Nephron progenitor cell (in vitro differentiated cells): ENCODE data around the gene SERPINH1.
A peak's percentile ranks its signal among the peaks of the same experiment; 100 is the strongest.

Experiments used
- DNase-seq: peaks from one replicate; pipeline ENCODE4 v3.0.0; 2021
- H3K27ac Mint-ChIP-seq: 2 replicates; pipeline ENCODE4 v1.8.0; 2021; ENCODE audit warnings: mild to moderate bottlenecking, moderate library complexity, mixed read lengths
- H3K27me3 Mint-ChIP-seq: 2 replicates; pipeline ENCODE4 v1.8.0; 2021; ENCODE audit warnings: mild to moderate bottlenecking, low read depth, mixed read lengths; ENCODE audit not compliant: poor library complexity
- H3K36me3 Mint-ChIP-seq: 2 replicates; pipeline ENCODE4 v1.8.0; 2021; ENCODE audit warnings: low read depth, mixed read lengths
- H3K4me1 Mint-ChIP-seq: 2 replicates; pipeline ENCODE4 v1.8.0; 2021; ENCODE audit warnings: mixed read lengths
- H3K4me3 Mint-ChIP-seq: 2 replicates; pipeline ENCODE4 v1.8.0; 2021; ENCODE audit warnings: mild to moderate bottlenecking, moderate library complexity, mixed read lengths
- H3K9me3 Mint-ChIP-seq: 2 replicates; pipeline ENCODE4 v1.8.0; 2021; ENCODE audit warnings: mild to moderate bottlenecking, moderate library complexity, mixed read lengths
- TF ChIP-seq, protein P1 (sequence below): fragments of 200-600 bp; sonication (generic); IDR thresholded peaks from 2 replicates; pipeline ENCODE4 v1.5.0; 2021; ENCODE audit warnings: antibody characterized with exemption

Gene SERPINH1

GRCh38 chr11:75591966-75592365 is 29.9 kb downstream of the SERPINH1 start:
- Mint-ChIP-seq H3K27ac (no peak overlapping the region), H3K9me3 (no peaks in the 10 kb centered on the region), H3K4me1 (peaks cover 37% of the 10 kb centered on the region), H3K27me3 (peaks cover 37% of the 10 kb centered on the region), H3K4me3 (no peak overlapping the region), H3K36me3 (no peaks in the 10 kb centered on the region)
- DNase-seq, result no peak
- TF ChIP-seq, protein P1, sequence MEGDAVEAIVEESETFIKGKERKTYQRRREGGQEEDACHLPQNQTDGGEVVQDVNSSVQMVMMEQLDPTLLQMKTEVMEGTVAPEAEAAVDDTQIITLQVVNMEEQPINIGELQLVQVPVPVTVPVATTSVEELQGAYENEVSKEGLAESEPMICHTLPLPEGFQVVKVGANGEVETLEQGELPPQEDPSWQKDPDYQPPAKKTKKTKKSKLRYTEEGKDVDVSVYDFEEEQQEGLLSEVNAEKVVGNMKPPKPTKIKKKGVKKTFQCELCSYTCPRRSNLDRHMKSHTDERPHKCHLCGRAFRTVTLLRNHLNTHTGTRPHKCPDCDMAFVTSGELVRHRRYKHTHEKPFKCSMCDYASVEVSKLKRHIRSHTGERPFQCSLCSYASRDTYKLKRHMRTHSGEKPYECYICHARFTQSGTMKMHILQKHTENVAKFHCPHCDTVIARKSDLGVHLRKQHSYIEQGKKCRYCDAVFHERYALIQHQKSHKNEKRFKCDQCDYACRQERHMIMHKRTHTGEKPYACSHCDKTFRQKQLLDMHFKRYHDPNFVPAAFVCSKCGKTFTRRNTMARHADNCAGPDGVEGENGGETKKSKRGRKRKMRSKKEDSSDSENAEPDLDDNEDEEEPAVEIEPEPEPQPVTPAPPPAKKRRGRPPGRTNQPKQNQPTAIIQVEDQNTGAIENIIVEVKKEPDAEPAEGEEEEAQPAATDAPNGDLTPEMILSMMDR, result no peak

DNA sequence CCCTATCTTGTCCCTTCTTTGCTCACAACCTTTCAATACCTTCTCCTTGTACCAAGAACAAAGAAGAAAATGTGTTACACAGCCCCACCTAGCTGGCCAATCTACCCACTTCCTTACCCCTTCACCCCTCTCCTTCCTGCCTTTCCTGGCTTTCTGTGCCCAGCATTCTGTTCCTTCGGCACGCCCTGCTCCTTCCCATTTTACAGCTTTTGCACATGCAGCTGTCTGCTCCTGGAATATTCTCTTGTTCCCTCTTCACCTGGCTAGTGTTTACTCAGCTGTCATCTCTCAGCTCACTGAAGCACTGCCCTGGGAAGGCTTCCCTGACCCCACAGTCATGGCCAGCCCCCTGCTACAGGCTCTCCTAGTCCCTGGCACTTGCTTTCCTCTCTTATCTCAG is 30.7 kb downstream of the SERPINH1 start:
- TF ChIP-seq, protein P1, result no peak
- H3K9me3 Mint-ChIP-seq, result no peaks in the 10 kb centered on the region
- no peak overlapping the region for H3K4me3 Mint-ChIP-seq
- H3K36me3 Mint-ChIP-seq, result no peaks in the 10 kb centered on the region
- H3K27ac Mint-ChIP-seq, result peak overlapping the region; percentile 46
- H3K4me1 Mint-ChIP-seq, result peaks cover 42% of the 10 kb centered on the region
- peaks cover 42% of the 10 kb centered on the region for H3K27me3 Mint-ChIP-seq
- no peak for DNase-seq

DNA sequence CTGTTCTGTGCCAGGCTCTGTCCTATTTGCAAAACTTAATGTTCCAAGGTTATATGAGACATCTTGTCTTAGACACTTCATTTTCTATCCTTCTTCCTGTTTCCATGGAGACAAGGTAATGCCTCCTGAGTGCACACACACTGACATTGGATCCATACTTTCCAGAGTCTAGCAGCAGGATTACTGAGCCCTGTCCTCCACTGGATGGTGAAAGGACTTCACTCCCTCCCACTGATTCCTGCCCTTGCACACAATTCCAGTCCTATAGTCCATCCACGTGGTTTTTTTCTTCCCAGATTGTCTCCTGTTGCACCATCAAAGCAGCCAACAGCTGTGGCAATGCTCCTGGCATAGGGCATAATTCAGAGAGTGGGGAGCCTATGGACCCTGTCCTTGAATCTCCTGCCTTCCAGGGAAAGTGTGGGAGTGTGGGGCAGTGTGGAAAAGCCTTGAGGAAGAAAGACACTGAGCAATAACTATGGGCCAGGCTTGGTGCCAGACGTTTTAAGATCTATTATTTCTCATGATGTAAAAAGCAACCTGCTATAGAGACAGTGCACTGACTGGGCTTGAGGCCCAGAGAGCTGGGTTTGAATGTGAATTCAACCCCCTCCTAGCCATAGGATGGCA is 31.3 kb downstream of the SERPINH1 start:
- Mint-ChIP-seq H3K36me3 (no peaks in the 10 kb centered on the region), H3K27ac (no peak overlapping the region), H3K27me3 (peaks cover 44% of the 10 kb centered on the region), H3K4me1 (peaks cover 44% of the 10 kb centered on the region), H3K4me3 (no peak overlapping the region), H3K9me3 (no peaks in the 10 kb centered on the region)
- no peak for DNase-seq
- TF ChIP-seq, protein P1, result no peak

DNA sequence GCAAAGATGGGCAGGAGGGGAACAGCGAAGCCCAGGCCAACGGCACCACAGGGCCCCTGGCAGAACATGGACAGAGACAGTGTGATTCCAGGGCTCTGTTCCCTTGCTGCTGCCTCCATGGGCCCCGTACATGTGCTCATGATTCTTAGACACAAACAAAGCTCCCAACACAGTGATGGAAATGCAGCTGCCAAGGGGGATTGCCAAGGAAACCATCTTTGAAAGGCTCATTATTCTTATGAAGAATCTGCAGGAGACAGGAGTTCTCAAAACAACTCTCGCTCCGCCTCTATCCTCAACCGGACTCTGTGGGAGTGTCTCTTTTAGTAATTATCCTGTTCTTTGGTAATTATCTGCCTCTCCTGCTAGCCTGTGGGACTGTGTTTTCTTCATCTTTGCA is 32.2 kb downstream of the SERPINH1 start:
- H3K27me3 Mint-ChIP-seq, result peaks cover 44% of the 10 kb centered on the region
- no peaks in the 10 kb centered on the region for H3K36me3 Mint-ChIP-seq
- H3K4me1 Mint-ChIP-seq, result peaks cover 44% of the 10 kb centered on the region
- H3K27ac Mint-ChIP-seq, result no peak overlapping the region
- no peak for DNase-seq
- no peak overlapping the region for H3K4me3 Mint-ChIP-seq
- TF ChIP-seq, protein P1, result no peak
- no peaks in the 10 kb centered on the region for H3K9me3 Mint-ChIP-seq

DNA sequence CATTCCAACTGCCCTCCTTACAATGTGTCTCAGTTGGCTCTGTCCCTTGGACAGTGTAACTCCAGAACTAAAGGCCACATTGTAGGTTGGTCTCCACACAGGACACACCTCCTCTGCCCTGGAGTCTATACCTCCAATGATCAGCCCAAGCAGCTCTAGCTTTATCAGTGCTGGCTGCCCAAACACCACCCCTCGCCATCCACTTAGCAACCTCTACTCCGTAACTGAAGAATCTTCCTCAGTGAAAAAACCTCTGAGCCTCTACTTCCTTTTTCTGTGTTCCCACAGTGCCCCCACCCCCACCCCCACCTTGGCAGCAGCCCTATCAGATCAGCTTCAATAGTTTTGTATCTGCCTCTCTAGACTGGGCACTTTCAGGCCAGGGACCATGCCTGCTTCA is 33.4 kb downstream of the SERPINH1 start:
- Mint-ChIP-seq H3K36me3 (no peaks in the 10 kb centered on the region), H3K4me3 (no peak overlapping the region), H3K27me3 (peaks cover 50% of the 10 kb centered on the region), H3K27ac (no peak overlapping the region), H3K4me1 (peaks cover 44% of the 10 kb centered on the region), H3K9me3 (no peaks in the 10 kb centered on the region)
- TF ChIP-seq, protein P1, result no peak
- DNase-seq, result no peak

DNA sequence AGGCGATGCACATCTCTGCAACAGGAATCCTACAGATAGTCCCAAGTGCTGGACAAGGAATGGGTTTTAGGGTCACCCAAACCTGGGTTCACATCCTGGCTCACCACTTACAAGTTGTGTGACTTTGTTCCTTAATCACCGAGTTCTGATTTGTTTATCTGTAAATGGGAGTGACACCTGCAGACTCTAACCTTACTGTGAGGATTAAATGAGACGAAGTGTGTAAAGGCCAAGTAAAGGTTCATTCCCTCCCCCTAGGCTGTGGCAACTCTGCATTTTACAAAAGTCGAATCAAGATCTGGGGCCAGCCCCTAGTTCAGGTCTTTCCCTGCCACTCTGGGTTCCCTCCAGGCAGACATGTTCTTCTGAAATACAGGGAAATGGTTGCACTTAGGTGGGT is 34.9 kb downstream of the SERPINH1 start:
- peaks cover 48% of the 10 kb centered on the region for H3K4me1 Mint-ChIP-seq
- DNase-seq, result no peak
- H3K27ac Mint-ChIP-seq, result no peak overlapping the region
- peaks cover 53% of the 10 kb centered on the region for H3K27me3 Mint-ChIP-seq
- H3K36me3 Mint-ChIP-seq, result no peaks in the 10 kb centered on the region
- TF ChIP-seq, protein P1, result no peak
- H3K4me3 Mint-ChIP-seq, result no peak overlapping the region
- no peaks in the 10 kb centered on the region for H3K9me3 Mint-ChIP-seq
